Gastroesophageal sphincter (tissue), 4 donors: ENCODE results near the gene MDH2. TPM values are rescaled to one million over a fixed set of nuclear protein-coding genes. Genes with fewer than 3 reads are reported as not detected.

Experiments used
- ATAC-seq: fragments of 150-250 bp; one replicate; pipeline ENCODE4 v1.9.1; 2016; ENCODE audit warnings: mild to moderate bottlenecking, moderate library complexity
- H3K27ac ChIP-seq, 4 donors: fragments of 200-600 bp; sonication (generic) in 3 of 4; 1 replicate in 3 of 4; 2 replicates in 1 of 4; pipeline ENCODE4 v1.5.1; 2016 to 2019
- H3K27me3 ChIP-seq: fragments of 200-600 bp; sonication (generic); one replicate; pipeline ENCODE4 v1.5.1; 2019
- H3K36me3 ChIP-seq, 2 donors: fragments of 200-600 bp; sonication (generic); one replicate each; pipeline ENCODE4 v1.5.1; 2019; ENCODE audit warnings: control low read depth in 1 of 2
- H3K4me1 ChIP-seq, 3 donors: fragments of 200-600 bp; sonication (generic); 1 replicate in 2 of 3; 2 replicates in 1 of 3; pipeline ENCODE4 v1.5.1; 2016 to 2019; ENCODE audit warnings: control low read depth in 2 of 3
- H3K4me3 ChIP-seq, 2 donors: fragments of 200-600 bp; sonication (generic); one replicate each; pipeline ENCODE4 v1.5.1; 2019; ENCODE audit warnings: mild to moderate bottlenecking in 1 of 2, moderate library complexity in 1 of 2
- H3K9me3 ChIP-seq, 3 donors: fragments of 200-600 bp; sonication (generic); one replicate each; pipeline ENCODE4 v1.5.1; 2017 to 2019; ENCODE audit warnings: control low read depth in 2 of 3
- EP300 ChIP-seq: sonication (generic); formaldehyde crosslinking; IDR thresholded peaks from one replicate; pipeline ENCODE4 v1.6.1; 2017; ENCODE audit warnings: antibody characterized with exemption, mild to moderate bottlenecking
- POLR2A ChIP-seq, 2 donors: fragments of 450-650 bp; IDR thresholded peaks; one replicate each; pipeline ENCODE4 v1.6.1; 2017; ENCODE audit warnings: antibody characterized with exemption in 2 of 2, mild to moderate bottlenecking in 2 of 2, moderate library complexity in 1 of 2
- POLR2AphosphoS5 ChIP-seq: sonication (generic); formaldehyde crosslinking; IDR thresholded peaks from one replicate; pipeline ENCODE4 v1.6.1; 2017; ENCODE audit warnings: antibody characterized with exemption
- WGBS, 2 donors: methylation state at CpG; one replicate each; pipeline ENCODE4 v1.1.5; 2018; ENCODE audit warnings: low coverage in 1 of 2; 5-methylcytosine and 5-hydroxymethylcytosine counted together
- total RNA-seq, 4 donors: library from RNA; depleted of rRNA; stranded (reverse); fragments of >200 nt; gene quantifications; one replicate each; pipeline ENCODE4 v1.1.0, GENCODE V29; 2016
- TF ChIP-seq, protein P1 (sequence below), 4 experiments: fragments of 200-600 bp in 2 of 4; fragments of 450-650 bp in 2 of 4; sonication (generic) in 1 of 4; IDR thresholded peaks; one replicate each; pipeline ENCODE4 v1.5.1; 2017 to 2019; ENCODE audit warnings: antibody characterized with exemption in 4 of 4, mild to moderate bottlenecking in 2 of 4, moderate library complexity in 2 of 4

MDH2 gene, protein sequence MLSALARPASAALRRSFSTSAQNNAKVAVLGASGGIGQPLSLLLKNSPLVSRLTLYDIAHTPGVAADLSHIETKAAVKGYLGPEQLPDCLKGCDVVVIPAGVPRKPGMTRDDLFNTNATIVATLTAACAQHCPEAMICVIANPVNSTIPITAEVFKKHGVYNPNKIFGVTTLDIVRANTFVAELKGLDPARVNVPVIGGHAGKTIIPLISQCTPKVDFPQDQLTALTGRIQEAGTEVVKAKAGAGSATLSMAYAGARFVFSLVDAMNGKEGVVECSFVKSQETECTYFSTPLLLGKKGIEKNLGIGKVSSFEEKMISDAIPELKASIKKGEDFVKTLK
- total RNA-seq, result 100 to 1,000 TPM in 1 of 4 donors, 10 to 100 TPM in 3; 62.7 to 120 (median 71.0) TPM

DNA sequence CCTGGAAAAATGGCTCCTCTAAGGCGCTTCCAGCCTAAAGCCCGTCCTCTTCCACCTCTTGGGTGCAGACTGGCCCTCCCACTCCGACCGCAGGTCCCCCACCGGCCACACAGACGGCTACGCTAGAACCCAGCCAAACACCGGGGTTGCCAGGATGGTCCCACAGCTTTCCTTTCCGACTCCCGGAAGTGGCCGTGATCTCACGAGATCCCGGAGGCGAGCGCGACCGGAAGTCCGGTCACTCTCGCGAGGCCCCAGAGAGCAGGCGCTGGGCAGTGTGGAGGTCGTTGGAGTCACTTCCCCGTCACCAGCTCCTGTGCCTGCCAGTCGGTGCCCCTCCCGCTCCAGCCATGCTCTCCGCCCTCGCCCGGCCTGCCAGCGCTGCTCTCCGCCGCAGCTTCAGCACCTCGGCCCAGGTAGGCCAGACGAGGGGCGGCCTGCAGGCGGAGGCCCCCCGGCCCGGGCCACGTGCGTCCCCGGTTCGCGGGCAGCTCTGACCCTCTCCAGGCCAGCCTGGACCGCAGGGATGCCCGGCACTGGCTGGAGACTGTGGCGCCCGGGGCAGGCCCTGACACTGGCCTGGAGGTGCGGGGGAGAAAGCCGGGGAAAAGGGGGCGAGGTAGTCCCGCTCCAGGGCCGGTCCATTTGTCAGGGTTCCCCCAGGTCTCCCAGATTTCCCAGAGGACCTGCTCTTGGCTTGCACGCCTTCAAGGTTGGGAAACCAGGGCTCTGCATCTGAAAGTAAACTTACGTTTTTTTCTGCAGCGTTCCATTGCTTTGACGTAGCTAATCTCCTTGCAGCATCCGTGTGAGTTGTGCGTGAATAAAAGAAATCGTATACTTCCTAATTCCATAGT is at the start of gene MDH2, which contains the start of gene STYXL1:
Gene MDH2, plus strand, starts transcription at position 296 of the 857 bp plus-strand sequence. Its CDS starts 55 bp downstream, at position 351.
Gene STYXL1, minus strand, starts transcription at position 190 of the 857 bp plus-strand sequence. CDS start 17,477 bp downstream, outside the sequence.
- Histone ChIP-seq H3K4me3 (peak within 1 kb of the TSS; percentile 94 to 95), H3K9me3 (no peaks in the 10 kb centered on the region), H3K27ac (peak within 1 kb of the TSS; percentile 85 to 97 (median 96)), H3K4me1 (peaks cover 0 to 69% (median 14%) of the 10 kb centered on the region in 3 donors), H3K27me3 (no peaks in the 10 kb centered on the region), H3K36me3 (peaks cover 0 to 24% of the 10 kb centered on the region in 2 donors)
- TF ChIP-seq EP300 (no peak), POLR2A (IDR thresholded peaks at IDR 0.05) (peak; percentile 76 to 80), POLR2AphosphoS5 (peak; percentile 86)
- TF ChIP-seq, protein P1, sequence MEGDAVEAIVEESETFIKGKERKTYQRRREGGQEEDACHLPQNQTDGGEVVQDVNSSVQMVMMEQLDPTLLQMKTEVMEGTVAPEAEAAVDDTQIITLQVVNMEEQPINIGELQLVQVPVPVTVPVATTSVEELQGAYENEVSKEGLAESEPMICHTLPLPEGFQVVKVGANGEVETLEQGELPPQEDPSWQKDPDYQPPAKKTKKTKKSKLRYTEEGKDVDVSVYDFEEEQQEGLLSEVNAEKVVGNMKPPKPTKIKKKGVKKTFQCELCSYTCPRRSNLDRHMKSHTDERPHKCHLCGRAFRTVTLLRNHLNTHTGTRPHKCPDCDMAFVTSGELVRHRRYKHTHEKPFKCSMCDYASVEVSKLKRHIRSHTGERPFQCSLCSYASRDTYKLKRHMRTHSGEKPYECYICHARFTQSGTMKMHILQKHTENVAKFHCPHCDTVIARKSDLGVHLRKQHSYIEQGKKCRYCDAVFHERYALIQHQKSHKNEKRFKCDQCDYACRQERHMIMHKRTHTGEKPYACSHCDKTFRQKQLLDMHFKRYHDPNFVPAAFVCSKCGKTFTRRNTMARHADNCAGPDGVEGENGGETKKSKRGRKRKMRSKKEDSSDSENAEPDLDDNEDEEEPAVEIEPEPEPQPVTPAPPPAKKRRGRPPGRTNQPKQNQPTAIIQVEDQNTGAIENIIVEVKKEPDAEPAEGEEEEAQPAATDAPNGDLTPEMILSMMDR (IDR thresholded peaks at IDR 0.05), result no peak
- WGBS, 2 donors, result 0% methylated on average over 9 of the region's 58 CpGs; no CpG with 5 or more reads in 1 of the 2 donors
- peak; percentile 98 for ATAC-seq

DNA sequence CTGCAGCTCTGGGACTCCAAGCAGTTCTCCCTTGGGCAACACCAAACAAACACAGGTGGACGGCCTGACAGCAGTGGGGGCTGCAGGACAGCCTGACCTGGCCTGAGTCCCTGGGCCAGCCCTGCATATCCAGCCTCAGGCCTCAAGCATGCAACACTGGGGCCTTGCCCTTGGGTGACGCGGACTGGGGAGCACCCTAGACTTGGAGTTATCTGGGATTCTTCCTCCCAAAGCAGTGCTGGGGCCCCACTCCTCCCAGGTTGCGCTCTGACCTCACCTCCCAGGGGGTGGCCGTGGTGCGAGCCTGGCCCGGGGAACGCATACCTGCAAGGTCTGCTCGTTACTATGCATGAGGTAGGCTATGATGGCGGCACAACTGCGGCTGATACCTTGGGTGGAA is 47.3 kb upstream of the MDH2 start:
- Histone ChIP-seq H3K36me3 (peaks cover 0 to 61% of the 10 kb centered on the region in 2 donors), H3K27ac (no peak overlapping the region), H3K9me3 (no peaks in the 10 kb centered on the region), H3K4me1 (no peaks in the 10 kb centered on the region), H3K4me3 (no peak overlapping the region), H3K27me3 (no peaks in the 10 kb centered on the region)
- ATAC-seq, result no peak
- WGBS, 2 donors, result no CpG with 5 or more reads among the region's 11 CpGs
- TF ChIP-seq, protein P1 (IDR thresholded peaks at IDR 0.05), result no peak

DNA sequence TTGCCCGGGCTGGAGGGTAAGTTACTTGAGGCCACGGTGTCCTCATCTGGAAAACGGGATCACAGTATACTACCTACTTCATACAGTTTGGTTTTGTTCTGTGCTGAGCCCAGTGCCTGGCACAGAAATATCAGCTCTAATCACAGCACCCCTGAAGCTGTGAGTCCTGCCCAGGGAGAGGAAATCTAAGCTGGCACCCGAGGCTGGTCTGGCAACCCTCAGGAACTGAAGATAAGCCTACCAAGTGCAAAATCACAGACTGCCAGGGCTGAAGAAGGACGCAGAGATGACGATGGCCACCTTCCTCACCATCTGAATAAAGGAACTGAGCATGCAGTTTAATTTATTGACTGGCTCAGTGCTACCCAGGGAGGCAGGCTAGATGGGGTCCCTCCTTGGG is 45.8 kb upstream of the MDH2 start:
- Histone ChIP-seq H3K4me3 (no peak overlapping the region), H3K36me3 (peaks cover 0 to 62% of the 10 kb centered on the region in 2 donors), H3K4me1 (no peaks in the 10 kb centered on the region), H3K27me3 (no peaks in the 10 kb centered on the region), H3K9me3 (no peaks in the 10 kb centered on the region), H3K27ac (no peak overlapping the region)
- 100% methylated on average over 1 to 2 of the region's 6 CpGs for WGBS, 2 donors
- TF ChIP-seq POLR2AphosphoS5 (no peak), EP300 (no peak), POLR2A (IDR thresholded peaks at IDR 0.05) (no peak)
- TF ChIP-seq, protein P1 (IDR thresholded peaks at IDR 0.05), result no peak
- no peak for ATAC-seq

DNA sequence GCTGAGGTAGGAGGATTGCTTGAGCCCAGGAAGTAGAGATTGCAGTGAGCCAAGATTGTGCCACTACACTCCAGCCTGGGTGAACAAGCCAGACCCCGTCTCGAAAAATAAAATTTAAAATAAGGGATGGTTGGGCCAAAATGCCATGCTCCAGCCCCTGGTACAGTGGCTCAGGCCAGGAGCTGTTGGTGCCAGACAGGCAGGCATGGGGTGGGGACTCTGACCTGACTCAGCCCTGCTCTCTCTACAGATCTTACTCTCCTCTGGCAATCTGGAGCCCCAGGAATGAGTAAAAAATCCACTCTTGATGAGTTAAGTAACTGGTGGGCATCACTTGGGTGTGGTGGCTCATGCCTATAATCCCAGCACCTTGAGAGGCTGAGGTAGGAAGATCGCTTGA is 45.1 kb upstream of the MDH2 start:
- TF ChIP-seq POLR2A (IDR thresholded peaks at IDR 0.05) (no peak), POLR2AphosphoS5 (no peak), EP300 (no peak)
- TF ChIP-seq, protein P1 (IDR thresholded peaks at IDR 0.05), result no peak
- ATAC-seq, result no peak
- Histone ChIP-seq H3K27ac (no peak overlapping the region), H3K36me3 (peaks cover 0 to 62% of the 10 kb centered on the region in 2 donors), H3K9me3 (no peaks in the 10 kb centered on the region), H3K4me3 (no peak overlapping the region), H3K27me3 (no peaks in the 10 kb centered on the region), H3K4me1 (no peaks in the 10 kb centered on the region)
- 100% methylated on average over 1 to 2 of the region's 3 CpGs for WGBS, 2 donors
